Bronchial epithelial cell (primary cell): Measurements from ENCODE around the gene C1orf21. TPM values are rescaled to one million over a fixed set of nuclear protein-coding genes. Genes with fewer than 3 reads are reported as not detected.

Experiments
- DNase-seq: peaks from one replicate; pipeline ENCODE4 v3.0.0-alpha.2; 2010; ENCODE audit warnings: low read depth
- FAIRE-seq: peaks from 2 replicates; lab custom pipeline; 2011; peaks lifted over from hg19 to GRCh38; lab: Jason Lieb, UNC
- H3K27me3 ChIP-seq: 2 replicates; pipeline ENCODE4 v1.5.1; 2011; ENCODE audit warnings: low read length; ENCODE audit not compliant: control insufficient read depth, insufficient read depth
- H3K36me3 ChIP-seq: 2 replicates; pipeline ENCODE4 v1.5.1; 2011; ENCODE audit warnings: low read length; ENCODE audit not compliant: control insufficient read depth, insufficient read depth
- H3K4me3 ChIP-seq: 2 replicates; pipeline ENCODE4 v1.5.1; 2011; ENCODE audit warnings: mild to moderate bottlenecking, low read depth, low read length, control low read depth
- CTCF ChIP-seq: IDR thresholded peaks from 2 replicates; pipeline ENCODE4 v1.5.1; 2011; ENCODE audit warnings: mild to moderate bottlenecking, moderate library complexity, low read length, control low read depth, inconsistent platforms; ENCODE audit not compliant: insufficient read depth, severe bottlenecking
- total RNA-seq: library from RNA; depleted of rRNA; stranded (reverse); fragments of >200 nt; gene quantifications from 2 replicates; pipeline ENCODE4 v1.2.1, GENCODE V29; 2014

C1orf21 gene
- total RNA-seq, 1 donor from 2014 or later, result 10.3 TPM

DNA sequence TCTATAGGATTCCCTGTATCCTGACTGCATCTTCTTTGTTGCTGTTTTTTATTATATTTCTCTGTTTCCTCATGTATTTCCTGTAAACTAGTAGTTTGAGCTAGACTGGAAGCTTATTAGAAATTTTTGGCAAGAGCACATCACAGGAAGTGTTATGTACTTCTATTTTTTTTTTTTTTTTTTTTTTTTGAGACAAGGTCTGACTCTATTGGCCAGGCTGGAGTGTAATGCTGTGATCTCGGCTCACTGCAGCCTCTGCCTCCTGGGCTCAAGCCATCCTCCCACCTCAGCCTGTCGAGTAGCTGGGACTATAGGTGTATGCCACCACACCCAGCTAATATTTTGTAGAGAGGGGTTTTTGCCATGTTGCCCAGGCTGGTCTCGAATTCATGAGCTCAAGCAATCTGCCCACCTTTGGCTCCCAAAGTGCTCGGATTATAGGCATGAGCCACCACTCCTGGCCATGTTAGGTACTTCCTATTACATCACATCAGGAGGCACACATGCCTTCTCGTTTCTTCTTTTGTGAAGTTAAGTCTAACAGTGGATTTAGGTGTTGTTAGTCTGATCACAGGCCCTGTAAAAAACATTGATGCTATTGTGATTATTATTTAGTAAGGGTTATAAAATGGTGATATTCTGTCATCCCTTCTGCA, 12.5 kb downstream of the C1orf21 start:
- DNase-seq (no peak), FAIRE-seq (no peak)
- Histone ChIP-seq H3K27me3 (no peaks in the 10 kb centered on the region), H3K4me3 (no peak overlapping the region), H3K36me3 (no peaks in the 10 kb centered on the region)
- no peak for TF ChIP-seq CTCF

DNA sequence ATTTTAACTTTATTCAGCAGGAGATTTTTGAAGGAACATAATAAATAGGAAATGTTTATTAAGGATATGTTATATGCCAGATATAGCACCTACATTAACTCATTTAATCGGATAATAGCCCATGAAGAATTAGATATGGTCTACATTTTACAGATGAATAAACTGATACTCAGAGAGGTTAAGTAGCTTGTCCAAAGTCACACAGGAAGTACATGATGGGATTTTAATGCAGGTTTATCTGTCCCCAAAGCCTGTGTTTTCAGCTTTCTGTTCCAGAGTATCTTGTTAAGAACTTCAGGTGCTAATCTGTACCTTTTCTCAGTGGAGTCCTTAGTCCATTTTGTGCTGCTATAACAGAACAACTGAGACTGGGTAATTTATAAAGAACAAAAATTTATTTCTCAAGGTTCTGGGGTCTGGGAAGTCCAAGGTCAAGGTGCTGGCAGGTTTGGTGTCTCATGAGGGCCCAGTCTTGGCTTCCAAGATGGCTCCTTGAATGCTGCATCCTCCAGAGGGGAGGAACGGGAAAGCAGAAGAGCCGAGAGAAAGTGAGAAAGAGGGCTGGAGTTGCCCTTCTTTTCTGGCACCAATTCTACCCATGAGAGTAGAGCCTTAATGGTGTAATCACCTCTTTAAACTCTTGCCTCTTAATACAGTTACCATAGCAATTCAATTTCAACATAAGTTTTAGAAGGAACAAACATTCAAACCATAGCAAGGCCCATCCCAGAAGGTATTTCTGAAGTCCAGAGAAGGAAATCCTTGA, 17.3 kb downstream of the C1orf21 start:
- FAIRE-seq, result no peak
- TF ChIP-seq CTCF, result no peak
- H3K27me3 ChIP-seq, result no peaks in the 10 kb centered on the region
- no peak overlapping the region for H3K4me3 ChIP-seq
- DNase-seq, result no peak
- no peaks in the 10 kb centered on the region for H3K36me3 ChIP-seq

DNA sequence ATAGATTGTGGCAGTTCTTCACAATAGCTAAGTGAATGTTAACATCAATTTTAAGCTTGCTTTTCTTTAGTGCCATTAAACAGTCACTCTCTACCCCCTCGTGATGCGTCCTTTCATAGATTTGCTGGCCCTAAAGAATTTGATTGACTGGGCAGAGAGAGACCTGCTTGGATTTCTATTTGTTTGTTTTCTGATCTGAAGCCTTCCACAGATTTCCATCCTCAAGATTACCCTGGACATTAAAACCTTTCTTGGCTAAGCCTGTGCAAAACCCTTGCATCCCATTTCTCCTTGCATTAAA, 17.8 kb downstream of the C1orf21 start:
- FAIRE-seq (no peak), DNase-seq (no peak)
- Histone ChIP-seq H3K4me3 (no peak overlapping the region), H3K36me3 (no peaks in the 10 kb centered on the region), H3K27me3 (no peaks in the 10 kb centered on the region)
- TF ChIP-seq CTCF, result no peak

DNA sequence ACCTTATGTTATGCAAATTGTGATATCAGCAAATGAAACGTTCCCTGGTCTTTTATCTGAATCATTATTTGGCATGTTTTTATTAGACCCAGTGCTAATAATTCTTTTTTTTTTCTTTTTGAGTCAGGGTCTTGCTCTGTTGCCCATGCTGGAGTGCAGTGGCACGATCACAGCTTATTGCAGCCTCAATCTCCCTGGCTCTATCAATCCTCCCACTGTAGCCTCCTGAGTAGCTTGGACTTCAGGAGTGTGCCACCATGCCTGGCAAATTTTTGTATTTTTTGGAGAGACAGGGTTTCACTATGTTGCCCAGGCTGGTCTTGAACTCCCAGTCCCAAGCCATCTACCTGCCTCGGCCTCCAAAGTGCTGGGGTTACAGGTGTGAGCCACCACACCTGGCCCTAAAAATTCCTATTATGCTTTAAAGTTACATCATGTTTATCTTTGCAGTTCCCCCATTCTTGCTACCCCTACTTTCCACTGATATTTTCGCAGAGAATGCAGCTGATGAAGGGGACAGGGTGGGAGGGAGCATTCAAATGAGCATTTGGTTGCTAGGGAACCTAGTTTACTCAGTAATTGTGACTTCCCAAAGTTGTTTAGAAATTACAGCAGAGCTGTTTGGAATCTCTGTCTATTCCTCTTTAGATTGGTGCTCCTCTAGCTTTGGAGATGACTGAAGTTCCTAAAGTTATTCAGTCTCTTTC, 18.4 kb downstream of the C1orf21 start:
- H3K36me3 ChIP-seq, result no peaks in the 10 kb centered on the region
- no peak overlapping the region for H3K4me3 ChIP-seq
- no peak for FAIRE-seq
- H3K27me3 ChIP-seq, result no peaks in the 10 kb centered on the region
- DNase-seq, result no peak
- no peak for TF ChIP-seq CTCF

- Histone ChIP-seq H3K4me3 (no peak overlapping the region), H3K36me3 (no peaks in the 10 kb centered on the region), H3K27me3 (no peaks in the 10 kb centered on the region)
- FAIRE-seq, result no peak
- no peak for DNase-seq
- no peak for TF ChIP-seq CTCF
Observed at GRCh38 chr1:184405801-184406142, 18.9 kb downstream of the C1orf21 start.
